Activated CD8-positive, alpha-beta memory T cell treated with anti-CD3 and anti-CD28 coated beads, Interleukin-2, amount 50 U/mL, for 4 hours (primary cell): ENCODE measurements around the gene COL18A1.
"Not testable (repeated sequence)": the region's sequence is repeated elsewhere in the genome, so short reads cannot be mapped to it uniquely, and the experiment has no call there.

Experiments used
- DNase-seq: peaks from one replicate; pipeline ENCODE4 v3.0.0-alpha.2; 2020

Gene COL18A1

GRCh38 chr21:45525153-45525909, 120.4 kb downstream of the COL18A1 start:
- peak; percentile 11 for DNase-seq

GRCh38 chr21:45525910-45526306, 120.9 kb downstream of the COL18A1 start:
- DNase-seq: peak; percentile 4

GRCh38 chr21:45527151-45527999, 122.4 kb downstream of the COL18A1 start:
- DNase-seq: peak; percentile 7

- peak; percentile 13 for DNase-seq
Observed at GRCh38 chr21:45528028-45528705, 123.2 kb downstream of the COL18A1 start.

GRCh38 chr21:45528981-45529784, 124.2 kb downstream of the COL18A1 start:
- DNase-seq: peak; percentile 11

DNA sequence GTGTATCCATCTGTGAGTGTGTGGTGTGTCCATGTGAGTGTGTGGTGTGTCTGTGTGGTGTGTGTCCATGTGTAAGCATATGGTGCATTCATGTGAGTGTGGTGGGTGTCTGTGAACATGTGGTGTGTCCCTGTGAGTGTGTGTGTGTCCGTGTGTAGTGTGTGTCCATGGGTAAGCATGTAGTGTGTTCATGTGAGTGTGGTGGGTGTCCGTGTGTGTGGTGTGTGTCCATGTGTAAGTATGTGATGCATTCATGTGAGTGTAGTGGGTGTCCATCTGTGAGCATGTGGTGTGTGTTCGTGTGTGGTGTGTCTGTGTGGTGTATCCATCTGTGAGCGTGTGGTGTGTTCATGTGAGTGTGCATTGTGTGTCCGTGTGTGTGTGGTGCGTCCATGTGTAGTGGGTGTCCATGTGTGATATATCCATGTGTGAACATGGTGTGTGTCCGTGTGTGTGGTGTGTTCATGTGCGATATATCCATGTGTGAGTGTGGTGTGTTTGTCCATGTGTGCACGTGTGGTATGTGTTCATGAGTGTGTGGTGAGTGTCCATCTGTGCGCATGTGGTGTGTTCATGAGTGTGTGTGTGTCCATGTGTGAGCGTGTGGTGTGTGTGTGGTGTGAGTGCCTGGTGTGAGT, 124.9 kb downstream of the COL18A1 start:
- no peak for DNase-seq

DNA sequence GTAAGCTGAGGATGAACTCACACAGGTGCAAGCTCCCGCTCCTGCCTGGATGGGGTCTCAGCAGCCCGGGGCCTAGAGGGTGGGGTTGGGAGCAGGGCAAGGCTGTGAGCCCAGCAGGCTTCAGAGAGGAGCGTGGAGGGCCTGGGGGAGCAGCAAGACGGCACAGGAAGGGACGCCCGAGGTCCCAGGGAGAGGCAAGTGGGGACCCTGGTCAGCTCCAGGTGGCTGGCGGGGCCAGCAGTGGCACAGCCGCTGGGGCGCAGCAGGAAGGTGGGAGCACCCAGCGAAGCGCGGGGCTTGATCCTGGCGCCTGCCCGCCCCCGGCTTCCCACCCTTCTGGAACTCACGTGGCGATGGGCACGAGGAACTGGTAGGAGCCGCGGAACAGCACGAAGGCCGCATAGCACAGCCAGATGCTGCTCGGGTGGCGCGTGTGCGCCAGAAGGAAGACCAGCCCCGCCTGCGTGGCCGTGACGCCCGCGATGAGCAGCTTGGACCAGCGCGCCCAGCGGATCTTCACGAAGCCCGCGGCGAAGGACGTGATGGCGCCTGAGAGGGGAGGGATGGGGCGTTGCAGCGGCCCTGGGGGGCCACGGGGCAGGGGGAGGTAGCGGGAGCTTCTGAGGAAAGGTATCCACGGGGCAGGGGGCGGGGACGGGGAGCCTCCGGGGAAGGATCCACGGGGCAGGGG, 125.6 kb downstream of the COL18A1 start:
- peak; percentile 12 for DNase-seq

DNA sequence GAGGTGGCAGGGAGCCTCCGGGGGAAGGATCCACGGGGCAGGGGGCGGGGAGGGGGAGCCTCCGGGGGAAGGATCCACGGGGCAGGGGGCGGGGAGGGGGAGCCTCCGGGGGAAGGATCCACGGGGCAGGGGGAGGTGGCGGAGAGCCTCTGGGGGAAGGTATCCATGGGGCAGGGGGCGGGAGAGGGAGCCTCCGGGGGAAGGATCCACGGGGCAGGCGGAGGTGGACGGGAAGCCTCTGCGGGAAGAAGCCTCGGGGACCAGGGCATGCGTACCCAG, 126.1 kb downstream of the COL18A1 start:
- not testable (repeated sequence) for DNase-seq

DNA sequence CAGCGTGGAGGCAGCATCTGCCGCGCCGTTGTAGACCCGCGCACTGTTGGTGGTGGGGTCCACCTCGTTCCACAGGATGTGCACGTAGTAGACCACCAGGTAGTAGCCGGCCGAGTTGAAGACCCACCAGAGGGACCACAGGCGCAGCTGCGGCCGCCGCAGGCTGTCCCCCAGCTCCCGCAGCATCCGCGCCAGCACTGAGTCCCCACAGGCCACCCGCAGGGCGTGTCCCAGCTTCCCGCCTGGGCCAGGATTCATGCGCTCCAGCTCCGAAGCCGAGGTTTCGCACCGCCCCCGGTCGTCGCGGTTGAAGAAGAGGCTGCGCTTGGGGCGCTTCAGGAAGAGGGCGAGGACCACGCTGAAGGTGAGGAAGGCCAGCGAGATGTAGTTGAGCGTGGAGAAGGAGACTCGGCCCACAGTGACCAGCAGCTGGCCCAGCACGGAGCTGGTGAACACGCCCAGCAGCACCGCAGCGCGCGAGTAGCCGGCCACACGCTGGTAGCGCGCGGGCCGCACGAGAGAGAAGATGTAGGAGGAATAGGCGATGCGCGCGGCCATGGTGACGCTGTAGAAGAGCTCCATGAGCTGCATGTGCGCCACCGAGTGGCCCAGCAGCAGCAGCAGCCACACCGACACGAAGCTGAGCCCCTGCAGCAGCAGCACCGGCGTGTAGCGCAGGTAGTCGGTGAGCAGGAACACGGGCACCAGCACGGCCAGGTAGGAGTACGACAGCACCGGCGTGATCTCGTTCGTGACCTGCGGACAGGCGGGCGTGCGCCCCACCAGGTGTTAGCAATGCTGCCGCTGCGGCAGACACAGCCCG, 126.6 kb downstream of the COL18A1 start:
- peak; percentile 15 for DNase-seq

- peak; percentile 12 for DNase-seq
Observed at GRCh38 chr21:45532826-45533360, 127.9 kb downstream of the COL18A1 start.

GRCh38 chr21:45533361-45533845, 128.4 kb downstream of the COL18A1 start:
- DNase-seq: peak; percentile 8

DNA sequence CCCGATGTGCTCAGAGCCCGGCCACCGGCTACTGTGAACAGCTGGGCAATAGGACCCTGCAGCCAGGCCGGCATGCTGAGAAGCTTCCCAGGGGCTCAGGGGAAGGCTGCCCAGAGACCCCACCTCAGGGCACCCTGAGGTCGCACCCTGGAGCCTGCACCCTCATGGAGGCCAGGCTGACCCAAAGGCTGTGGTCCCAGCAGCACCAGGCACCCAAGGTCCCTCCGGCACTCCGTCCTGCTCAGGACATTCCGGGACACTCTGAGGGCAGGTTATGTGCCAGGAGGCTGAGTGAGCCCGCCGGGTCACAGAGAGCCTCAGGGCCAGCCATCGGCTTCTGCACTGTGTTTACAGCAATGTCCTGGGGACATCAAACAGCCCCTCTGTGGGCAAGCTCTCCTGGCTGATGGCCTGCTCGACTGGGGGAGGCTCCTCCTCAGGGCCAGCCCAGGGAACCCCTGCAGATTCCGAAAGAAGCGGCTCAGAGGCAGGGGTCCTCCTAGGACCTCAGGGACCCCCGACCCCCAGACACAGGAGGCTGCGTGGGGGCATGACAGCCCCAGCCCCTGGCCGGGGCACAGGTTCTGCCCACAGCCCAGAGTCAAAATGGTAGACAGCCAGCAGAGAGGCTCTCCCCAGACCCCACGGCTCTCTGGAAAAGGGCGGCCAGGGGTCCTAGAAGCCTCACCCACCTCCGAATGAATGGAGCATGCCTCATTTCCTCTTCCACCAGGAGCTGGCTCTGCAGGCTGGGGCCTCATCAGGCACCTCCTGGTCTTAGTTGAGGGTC, 129.1 kb downstream of the COL18A1 start:
- peak; percentile 10 for DNase-seq

DNA sequence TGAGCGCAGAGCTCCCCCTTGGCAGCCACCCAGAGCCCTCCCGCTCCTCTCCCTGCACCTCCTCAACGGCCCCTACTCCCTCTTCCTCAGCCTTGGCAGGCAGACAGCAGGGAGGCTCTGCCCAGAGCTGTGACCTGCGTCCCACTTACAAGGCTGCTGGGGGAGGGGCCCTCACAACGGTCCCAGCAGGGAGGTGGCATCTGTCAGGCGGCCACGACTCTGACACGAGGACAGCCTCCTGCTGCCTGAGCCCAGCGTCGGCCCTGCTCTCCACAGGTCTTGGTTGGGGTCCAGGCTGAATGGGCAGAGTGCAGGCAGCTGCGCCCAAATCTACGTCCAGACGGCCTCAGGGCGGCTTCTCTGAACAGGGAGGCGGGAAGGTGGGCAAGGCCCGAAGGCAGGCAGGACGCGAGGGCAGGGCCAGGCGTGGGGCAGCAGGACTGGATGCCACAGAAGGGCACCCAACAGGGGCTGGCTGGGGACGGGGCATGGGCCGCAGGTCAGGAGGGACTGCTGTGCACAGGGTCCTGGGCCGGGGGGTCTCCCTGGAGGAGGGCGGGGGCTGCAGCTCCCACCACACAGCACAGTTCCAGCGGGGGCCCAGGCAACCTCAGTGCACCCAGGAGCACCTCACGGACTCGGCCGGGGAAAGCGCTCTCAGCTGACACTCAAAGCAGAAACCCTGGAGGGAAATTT, 129.8 kb downstream of the COL18A1 start:
- DNase-seq: peak; percentile 13

DNA sequence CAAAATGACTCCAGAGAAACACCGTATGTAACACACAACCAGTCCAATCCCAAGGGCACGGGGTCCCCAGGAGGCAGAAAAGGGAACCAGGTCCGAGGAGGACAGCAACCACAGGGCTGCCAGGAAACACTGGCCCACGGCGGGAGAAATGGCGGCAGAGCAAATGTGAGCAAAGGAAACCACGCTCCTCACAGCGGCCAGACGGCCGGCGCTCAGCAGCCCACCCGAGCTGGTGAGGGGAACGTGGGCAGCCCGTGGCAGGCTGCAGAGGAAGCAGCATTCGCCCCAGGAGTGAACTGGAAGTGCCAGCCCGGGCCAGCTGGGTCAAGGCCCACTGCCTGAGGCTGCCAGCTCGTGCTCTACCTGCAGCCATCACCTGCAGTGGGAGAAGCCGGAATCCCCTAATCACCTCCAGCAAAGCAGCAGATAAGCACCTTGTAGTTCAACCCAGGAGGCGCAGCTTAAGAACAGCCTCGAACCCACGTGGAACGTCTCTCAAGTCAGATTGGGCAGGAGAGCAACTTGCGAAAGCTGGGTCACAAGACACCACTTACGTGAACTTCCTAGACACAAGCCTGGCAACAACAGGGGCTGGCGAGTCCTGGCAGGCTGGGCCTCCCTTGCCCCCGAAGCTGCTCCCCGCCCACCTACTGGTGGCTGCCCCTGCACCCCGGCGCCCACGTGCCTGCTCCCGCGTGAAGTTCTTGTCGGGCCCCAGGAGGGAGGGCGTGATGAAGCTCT, 130.5 kb downstream of the COL18A1 start:
- DNase-seq: peak; percentile 12

- peak; percentile 11 for DNase-seq
Observed at GRCh38 chr21:45536301-45537081, 131.5 kb downstream of the COL18A1 start.

- peak; percentile 11 for DNase-seq
Observed at GRCh38 chr21:45537111-45537745, 132.3 kb downstream of the COL18A1 start.
